Upper lobe of right lung (tissue), 1 donor: ENCODE data around the gene KRT35. TPM values are rescaled to one million over a fixed set of nuclear protein-coding genes. Genes with fewer than 3 reads are reported as not detected.
"Not testable (repeated sequence)": the region's sequence is repeated elsewhere in the genome, so short reads cannot be mapped to it uniquely, and the experiment has no call there.

Source experiments
- ATAC-seq: fragments of 200-7000 bp; cut with Tn5 transposase; one replicate; pipeline ENCODE4 v1.9.1; 2020; ENCODE audit warnings: mild to moderate bottlenecking, moderate library complexity
- DNase-seq: peaks from one replicate; pipeline ENCODE4 v3.0.0-alpha.2; 2020
- H3K27ac ChIP-seq: fragments of 200-600 bp; one replicate; pipeline ENCODE4 v1.8.0; 2022
- H3K27me3 ChIP-seq: fragments of 200-600 bp; one replicate; pipeline ENCODE4 v1.8.0; 2022; ENCODE audit warnings: mild to moderate bottlenecking
- H3K36me3 ChIP-seq: fragments of 200-600 bp; one replicate; pipeline ENCODE4 v1.8.0; 2022
- H3K4me1 ChIP-seq: fragments of 200-600 bp; one replicate; pipeline ENCODE4 v1.8.0; 2022
- H3K4me3 ChIP-seq: fragments of 200-600 bp; one replicate; pipeline ENCODE4 v1.8.0; 2022; ENCODE audit warnings: mild to moderate bottlenecking
- H3K9me3 ChIP-seq: fragments of 200-600 bp; one replicate; pipeline ENCODE4 v1.8.0; 2022
- intact Hi-C: fragments of 100-400 bp; cut with DNase I; formaldehyde crosslinking; loops from one replicate; pipeline ENCODE4 v1.11.0; 2022
- microRNA-seq: library from miRNA; unstranded; fragments of <30 nt; microRNA quantifications from one replicate; pipeline ENCODE4 v1.2.0, GENCODE V29; 2020; ENCODE audit warnings: borderline microRNAs expressed
- total RNA-seq: library from RNA; stranded (reverse); fragmentation: NEBNext Ultra II Directional; extraction: Animal tissue kit (Norgen Biotek cat#: 25700); gene quantifications from one replicate; pipeline ENCODE4 v1.2.1, GENCODE V29; 2021
- TF ChIP-seq, protein P1 (sequence below): fragments of 200-600 bp; IDR thresholded peaks from one replicate; pipeline ENCODE4 v1.8.0; 2022; ENCODE audit warnings: antibody characterized with exemption
- donor health status: DM: no; HTN: yes; CAD: no; lungs with severe emphysema.

KRT35 gene
- total RNA-seq, 1 donor from 2014 or later, result not detected

DNA sequence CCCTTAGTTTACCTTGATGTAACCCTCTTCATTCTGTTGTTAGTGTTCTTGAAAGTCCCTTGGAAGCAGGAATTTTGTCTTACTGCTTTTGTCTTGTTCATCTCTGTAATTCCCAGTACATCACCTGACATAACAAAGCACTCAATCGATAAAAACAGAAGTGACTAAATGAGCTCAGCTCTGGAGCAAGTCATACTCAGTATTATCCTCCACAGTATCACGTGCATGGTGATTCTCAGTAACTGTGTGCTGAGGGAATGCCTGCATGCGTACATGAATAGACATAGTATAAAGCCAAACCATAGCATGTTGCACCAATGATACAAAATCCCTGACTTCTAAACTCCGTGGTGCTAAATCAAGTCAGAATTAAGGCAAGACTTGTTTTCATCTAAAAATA is 47.4 kb downstream of the KRT35 start:
- TF ChIP-seq, protein P1, sequence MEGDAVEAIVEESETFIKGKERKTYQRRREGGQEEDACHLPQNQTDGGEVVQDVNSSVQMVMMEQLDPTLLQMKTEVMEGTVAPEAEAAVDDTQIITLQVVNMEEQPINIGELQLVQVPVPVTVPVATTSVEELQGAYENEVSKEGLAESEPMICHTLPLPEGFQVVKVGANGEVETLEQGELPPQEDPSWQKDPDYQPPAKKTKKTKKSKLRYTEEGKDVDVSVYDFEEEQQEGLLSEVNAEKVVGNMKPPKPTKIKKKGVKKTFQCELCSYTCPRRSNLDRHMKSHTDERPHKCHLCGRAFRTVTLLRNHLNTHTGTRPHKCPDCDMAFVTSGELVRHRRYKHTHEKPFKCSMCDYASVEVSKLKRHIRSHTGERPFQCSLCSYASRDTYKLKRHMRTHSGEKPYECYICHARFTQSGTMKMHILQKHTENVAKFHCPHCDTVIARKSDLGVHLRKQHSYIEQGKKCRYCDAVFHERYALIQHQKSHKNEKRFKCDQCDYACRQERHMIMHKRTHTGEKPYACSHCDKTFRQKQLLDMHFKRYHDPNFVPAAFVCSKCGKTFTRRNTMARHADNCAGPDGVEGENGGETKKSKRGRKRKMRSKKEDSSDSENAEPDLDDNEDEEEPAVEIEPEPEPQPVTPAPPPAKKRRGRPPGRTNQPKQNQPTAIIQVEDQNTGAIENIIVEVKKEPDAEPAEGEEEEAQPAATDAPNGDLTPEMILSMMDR, result no peak
- Histone ChIP-seq H3K9me3 (no peaks in the 10 kb centered on the region), H3K4me3 (no peak overlapping the region), H3K27ac (no peak overlapping the region), H3K27me3 (no peaks in the 10 kb centered on the region), H3K4me1 (no peaks in the 10 kb centered on the region), H3K36me3 (no peaks in the 10 kb centered on the region)
- ATAC-seq (no peak), DNase-seq (no peak)
- intact Hi-C loops, result no loop called here

DNA sequence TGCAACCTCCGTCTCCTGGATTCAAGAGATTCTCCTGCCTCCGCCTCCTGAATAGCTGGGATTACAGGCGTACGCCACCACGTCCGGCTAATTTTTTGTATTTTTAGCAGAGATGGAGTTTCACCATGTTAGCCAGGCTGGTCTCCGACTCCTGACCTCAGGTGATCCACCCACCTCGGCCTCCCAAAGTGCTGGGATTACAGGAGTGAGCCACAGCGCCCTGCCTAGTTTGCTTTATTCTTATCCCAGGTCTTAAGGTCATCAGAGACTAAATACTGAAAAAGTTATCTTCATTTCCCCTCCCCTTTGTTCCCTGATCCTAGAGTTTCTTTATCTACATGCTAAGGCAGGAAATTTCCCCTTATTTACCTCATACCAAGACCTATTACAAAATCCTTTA is 50.6 kb downstream of the KRT35 start:
- H3K4me3 ChIP-seq, H3K27ac ChIP-seq, H3K4me1 ChIP-seq, H3K36me3 ChIP-seq, H3K9me3 ChIP-seq, DNase-seq, intact Hi-C loops, H3K27me3 ChIP-seq, ATAC-seq: not testable (repeated sequence)

DNA sequence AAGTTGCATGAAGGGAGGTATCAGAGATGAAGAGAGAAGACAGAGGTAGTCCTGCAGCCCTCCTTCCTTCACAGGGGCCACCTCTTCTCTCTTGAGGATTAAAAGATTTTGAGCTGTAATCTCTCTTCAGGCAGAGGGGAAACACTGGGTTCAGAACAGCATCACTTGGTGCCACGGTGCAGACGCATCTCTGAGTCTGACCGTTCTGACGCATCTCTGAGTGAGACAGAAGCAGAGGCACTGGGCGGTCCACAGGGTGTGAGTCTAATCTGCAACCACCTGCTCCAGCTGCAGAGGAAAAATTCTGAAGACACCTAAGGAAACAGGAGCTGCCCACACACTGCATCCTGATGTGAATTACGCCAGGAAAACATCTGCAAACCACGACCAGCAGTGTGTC is 51.3 kb downstream of the KRT35 start:
- ATAC-seq, result no peak
- no peaks in the 10 kb centered on the region for H3K4me1 ChIP-seq
- H3K4me3 ChIP-seq, result no peak overlapping the region
- no peak for DNase-seq
- no peaks in the 10 kb centered on the region for H3K27me3 ChIP-seq
- intact Hi-C loops, result no loop called here
- H3K36me3 ChIP-seq, result no peaks in the 10 kb centered on the region
- H3K27ac ChIP-seq, result no peak overlapping the region
- TF ChIP-seq, protein P1, result no peak
- H3K9me3 ChIP-seq, result no peaks in the 10 kb centered on the region

DNA sequence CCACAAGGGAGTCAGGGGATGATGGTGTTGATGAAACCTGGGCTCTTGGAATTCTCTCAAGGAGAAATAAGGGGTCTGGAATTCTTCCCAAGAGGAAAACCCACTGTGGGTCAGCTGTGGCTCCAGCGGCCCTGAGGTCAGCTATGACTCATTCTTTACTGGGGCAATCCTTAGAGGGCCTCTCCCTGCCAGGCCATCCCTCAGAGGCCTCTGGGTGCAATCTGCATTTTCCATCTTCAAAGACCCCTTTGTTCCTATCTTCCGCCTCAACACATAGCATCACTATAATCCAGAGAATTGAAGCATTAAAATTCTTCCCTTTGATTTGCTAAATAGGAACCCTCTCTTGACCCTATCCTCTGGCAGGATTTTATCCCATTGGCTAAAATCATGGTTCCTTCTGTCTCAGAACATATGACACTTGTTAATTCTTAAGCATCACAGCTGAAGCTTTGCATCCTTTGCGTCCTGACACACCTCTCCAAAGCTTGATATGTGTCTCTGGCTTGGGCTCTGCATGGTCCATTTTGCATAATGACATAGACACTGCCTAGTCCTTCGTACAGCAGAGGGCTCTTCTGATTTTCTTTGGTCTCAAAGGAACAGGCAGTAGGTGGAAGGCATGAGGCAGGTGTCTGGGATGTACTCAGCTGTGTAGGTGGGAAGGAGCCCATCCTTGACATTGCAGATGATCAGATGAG is 52.2 kb downstream of the KRT35 start:
- intact Hi-C loops, result no loop called here
- TF ChIP-seq, protein P1, result no peak
- Histone ChIP-seq H3K9me3 (no peaks in the 10 kb centered on the region), H3K27ac (no peak overlapping the region), H3K27me3 (no peaks in the 10 kb centered on the region), H3K4me3 (no peak overlapping the region), H3K4me1 (no peaks in the 10 kb centered on the region), H3K36me3 (no peaks in the 10 kb centered on the region)
- no peak for ATAC-seq
- no peak for DNase-seq

Small RNA genes within 50 kb of the gene (microRNA-seq; reads per million reads assigned to microRNA genes)
- gene MIR6510, result not detected

Other genes with a start within 250 kb of the KRT35 start
- not detected for gene KRTAP9-3, start 248.7 kb downstream of the KRT35 start, total RNA-seq
- not detected for gene KRTAP9-8, start 243.2 kb downstream of the KRT35 start, total RNA-seq
- gene KRTAP9-4, start 231.5 kb downstream of the KRT35 start, total RNA-seq, result not detected
- gene KRTAP9-9, start 225.8 kb downstream of the KRT35 start, total RNA-seq, result not detected
- not detected for gene KRTAP9-6, start 215.8 kb downstream of the KRT35 start, total RNA-seq
- gene KRTAP9-7, start 205.5 kb downstream of the KRT35 start, total RNA-seq, result not detected
- gene KRTAP29-1, start 178.3 kb downstream of the KRT35 start, total RNA-seq, result not detected
- not detected for gene KRTAP16-1, start 171.8 kb downstream of the KRT35 start, total RNA-seq
- gene KRTAP17-1, start 165.4 kb downstream of the KRT35 start, total RNA-seq, result not detected
- not detected for gene KRT33A, start 130.3 kb downstream of the KRT35 start, total RNA-seq
- not detected for gene KRT33B, start 111.3 kb downstream of the KRT35 start, total RNA-seq
- gene KRT34, start 98.8 kb downstream of the KRT35 start, total RNA-seq, result not detected
- not detected for gene KRT31, start 83.5 kb downstream of the KRT35 start, total RNA-seq
- not detected for gene KRT37, start 56.6 kb downstream of the KRT35 start, total RNA-seq
- gene KRT38, start 40.2 kb downstream of the KRT35 start, total RNA-seq, result not detected
- gene KRT32, start 13.8 kb downstream of the KRT35 start, total RNA-seq, result not detected
- not detected for gene KRT36, start 8.8 kb upstream of the KRT35 start, total RNA-seq
- gene KRT13, start 24.5 kb upstream of the KRT35 start, total RNA-seq, result 5.5 TPM
- gene KRT15, start 37.7 kb upstream of the KRT35 start, total RNA-seq, result 24.3 TPM
- gene KRT19, start 47.2 kb upstream of the KRT35 start, total RNA-seq, result 321 TPM
- not detected for gene KRT9, start 90.9 kb upstream of the KRT35 start, total RNA-seq
- gene KRT14, start 105.7 kb upstream of the KRT35 start, total RNA-seq, result not detected
- gene KRT16, start 131.6 kb upstream of the KRT35 start, total RNA-seq, result not detected
- 5.9 TPM for gene KRT17, start 143.4 kb upstream of the KRT35 start, total RNA-seq
- 974 TPM for gene EIF1, start 207.7 kb upstream of the KRT35 start, total RNA-seq
- not detected for gene GAST, start 231.2 kb upstream of the KRT35 start, total RNA-seq